G401 (cell line): ENCODE data around the gene ETNPPL. TPM values are rescaled to one million over a fixed set of nuclear protein-coding genes. Genes with fewer than 3 reads are reported as not detected.

Experiments used
- DNase-seq: peaks from one replicate; pipeline ENCODE4 v3.0.0-alpha.2; 2015; ENCODE audit warnings: low spot score
- in situ Hi-C: cut with HindIII; loops from 2 replicates; pipeline ENCODE4 v1.10.0; 2016; ENCODE audit warnings: low sequenced_read_pairs, mixed read lengths
- total RNA-seq: library from RNA; depleted of rRNA; stranded (reverse); fragments of >200 nt; shearing (Covaris generic); gene quantifications from 2 replicates; pipeline ENCODE4 v1.2.3, GENCODE V29; 2014; rRNA removed

Gene ETNPPL
- not detected in 2 replicates for total RNA-seq

DNA sequence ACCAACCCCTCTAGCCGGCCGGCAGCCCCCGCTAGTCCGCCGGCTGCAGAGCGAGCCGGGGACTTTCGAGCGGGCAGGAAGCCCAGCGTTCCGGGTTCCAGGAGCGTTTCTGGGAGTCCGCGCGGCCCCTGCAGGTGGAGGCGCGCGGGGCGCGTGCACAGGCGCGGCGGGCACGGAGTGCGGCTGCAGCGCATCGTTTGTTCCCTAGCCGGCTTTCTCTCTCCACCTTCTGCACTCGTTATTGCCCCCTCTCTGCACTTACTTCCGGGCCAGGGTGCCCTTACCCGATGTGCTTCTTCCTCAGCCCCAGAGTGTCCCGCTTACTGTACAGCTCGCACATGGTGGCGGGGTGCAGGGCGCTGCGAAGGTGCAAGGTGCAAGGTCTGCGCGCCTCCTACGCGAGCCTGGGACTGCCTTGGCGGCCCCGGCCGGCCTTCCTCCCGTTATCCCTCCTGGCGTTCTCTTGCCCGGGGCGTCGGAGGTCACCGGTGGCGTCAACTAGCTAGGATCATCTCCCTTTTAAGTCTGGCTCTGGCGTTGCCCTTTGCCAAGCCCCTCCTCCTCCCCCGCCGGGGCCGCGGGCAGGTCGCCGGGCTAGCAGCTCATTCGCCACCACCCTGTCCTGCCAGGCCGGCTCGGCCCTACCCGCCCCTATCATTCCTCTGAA, at the start of gene ETNPPL:
TSS of gene ETNPPL (minus strand) at position 495 of the 667 bp plus-strand sequence. CDS start at position 340, 155 bp downstream.
- in situ Hi-C loops = no loop called here
- DNase-seq = peak; percentile 13

DNA sequence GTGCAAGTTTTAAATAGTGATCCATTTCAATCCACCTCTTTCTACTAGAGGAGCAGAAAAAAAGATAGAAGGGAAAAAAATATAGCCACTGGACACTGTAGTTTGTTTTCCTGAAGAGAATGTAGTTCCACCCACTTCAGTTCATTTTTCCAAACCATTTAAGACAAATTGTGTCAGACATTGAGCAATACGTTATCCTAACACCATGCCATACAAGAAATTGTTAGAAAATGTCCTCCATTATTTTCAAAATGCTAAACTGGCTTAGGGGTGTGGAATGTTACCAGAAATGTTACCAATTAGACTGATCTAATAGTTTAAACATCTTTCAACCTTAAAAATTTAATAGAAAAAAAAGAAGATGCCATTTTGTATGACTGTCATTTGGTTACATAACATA, 48.6 kb upstream of the ETNPPL start:
- in situ Hi-C loops = no loop called here

DNA sequence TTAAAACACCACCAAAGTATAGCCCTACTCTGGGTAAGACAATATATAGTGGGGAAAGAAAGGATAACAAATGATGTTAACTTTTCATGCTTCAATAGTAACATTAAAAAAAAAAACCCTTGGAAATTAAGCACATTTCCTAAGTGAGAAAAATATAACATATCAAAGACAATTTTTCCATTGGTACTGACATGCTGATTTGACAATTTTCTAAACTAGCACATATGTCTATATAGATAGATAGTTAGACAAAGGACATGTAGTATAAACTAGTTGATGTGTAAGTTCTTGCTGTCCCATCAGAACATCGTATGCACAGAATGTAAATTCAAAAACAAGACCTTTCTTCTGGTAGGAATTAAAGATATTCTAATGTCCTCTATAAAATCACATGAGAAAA, 47.2 kb upstream of the ETNPPL start:
- DNase-seq = no peak
- in situ Hi-C loops = no loop called here

More for the DNA sequence above, 48.6 kb upstream of the ETNPPL start:
- no peak for DNase-seq

DNA sequence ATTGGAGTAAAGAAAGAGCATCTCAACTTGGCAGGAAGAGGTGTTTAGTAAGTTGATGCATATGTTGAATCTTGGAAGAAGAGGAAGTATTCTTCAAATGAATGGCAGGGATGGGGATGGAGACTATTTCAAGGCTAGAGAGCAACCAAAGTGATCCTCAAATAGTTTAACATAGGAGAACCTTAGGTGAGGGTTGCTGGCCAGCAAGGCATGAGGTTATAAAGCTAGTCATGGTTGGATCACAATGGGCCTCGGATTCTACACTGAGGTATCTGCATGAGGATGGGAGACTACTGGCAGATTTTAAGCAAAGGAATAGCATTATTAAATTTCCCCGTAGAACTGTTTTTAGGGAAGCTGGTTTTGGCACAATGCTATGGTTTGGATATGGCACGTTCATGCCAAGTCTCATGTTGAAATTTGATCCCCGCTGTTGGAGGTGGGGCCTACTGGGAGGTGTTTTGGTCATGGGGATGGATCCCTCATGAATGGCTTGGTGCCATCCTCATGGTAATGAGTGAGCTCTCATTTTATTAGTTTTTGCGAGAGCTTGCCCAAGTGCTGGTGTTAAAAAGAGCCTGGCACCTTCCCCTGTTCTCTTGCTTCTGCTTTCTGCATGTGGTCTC, 41.9 kb upstream of the ETNPPL start:
- in situ Hi-C loops = no loop called here
- no peak for DNase-seq

DNA sequence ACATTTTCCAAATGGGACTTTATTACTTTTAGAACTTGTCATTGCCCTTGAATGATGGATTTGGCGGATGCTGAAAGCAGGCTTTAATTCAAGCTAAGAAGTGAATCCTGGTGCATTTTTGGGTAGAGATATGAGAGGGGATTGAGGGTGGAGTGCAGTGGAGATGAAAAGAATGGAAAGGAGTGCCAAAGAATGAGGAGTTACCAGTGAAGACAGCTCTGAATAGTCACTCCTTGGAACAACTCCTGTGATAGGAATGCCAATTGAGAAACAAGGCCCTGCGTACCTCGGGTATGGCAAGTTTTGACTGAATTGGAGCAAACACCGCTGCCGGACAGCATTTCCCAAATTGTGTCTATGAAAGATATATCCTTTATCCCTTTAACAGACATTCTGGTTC, 36.5 kb upstream of the ETNPPL start:
- no peak for DNase-seq
- in situ Hi-C loops = no loop called here

DNA sequence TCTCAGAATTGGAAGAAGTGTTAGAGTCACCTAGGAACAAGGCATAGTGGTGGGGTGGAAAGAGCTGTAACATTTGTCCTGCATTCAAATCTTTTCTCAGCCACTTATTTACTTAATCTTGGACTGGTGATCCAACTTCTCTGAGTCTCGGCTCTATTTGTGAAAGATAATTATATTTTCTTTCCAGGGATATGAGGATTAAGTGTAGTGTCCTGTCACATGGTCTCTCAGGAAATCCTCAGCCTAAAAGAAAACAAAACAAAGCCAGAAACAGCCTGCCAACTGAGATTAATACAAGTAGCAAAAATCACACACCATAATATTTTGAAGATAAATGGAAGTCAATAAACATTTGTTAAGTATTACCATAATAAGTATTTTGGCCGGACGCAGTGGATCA, 33.3 kb upstream of the ETNPPL start:
- in situ Hi-C loops = no loop called here
- DNase-seq = no peak

DNA sequence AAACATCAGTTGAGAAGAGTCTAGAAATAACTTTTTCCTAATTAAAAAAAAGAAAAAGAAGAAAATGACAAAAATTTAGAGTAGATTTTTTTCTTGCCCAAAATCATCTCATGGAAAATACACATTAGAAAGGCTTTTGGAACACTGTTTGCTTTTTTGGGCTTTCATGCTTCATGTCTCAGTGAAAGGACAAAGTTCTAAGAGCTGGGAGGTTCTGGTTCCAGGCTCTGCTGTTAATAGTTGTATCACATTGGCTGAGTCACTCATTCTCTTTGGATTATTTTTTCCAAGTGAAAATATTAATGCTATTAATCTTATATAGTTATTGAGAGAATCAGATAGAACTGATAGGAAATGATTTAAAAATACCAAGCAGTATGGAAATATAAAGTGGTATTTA, 32.9 kb upstream of the ETNPPL start:
- in situ Hi-C loops = no loop called here
- no peak for DNase-seq

DNA sequence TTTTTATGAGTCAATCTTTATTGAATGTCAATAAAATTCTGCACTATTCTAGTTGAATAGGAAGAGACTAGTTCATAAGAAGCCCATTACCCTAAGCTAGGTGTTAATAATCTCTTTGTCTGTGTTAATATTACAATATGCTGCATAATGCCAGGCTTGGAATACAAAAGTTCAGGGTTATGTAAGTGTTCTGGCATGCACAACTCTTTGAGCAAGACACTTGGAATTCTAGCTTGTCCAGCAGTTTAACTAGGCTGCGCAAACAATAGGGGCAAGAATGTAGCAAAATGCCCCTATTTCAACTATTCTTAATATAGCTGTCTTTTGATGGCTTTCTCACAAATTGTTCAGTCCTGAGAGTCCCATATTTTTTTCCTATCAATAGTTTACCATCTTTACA, 31.3 kb upstream of the ETNPPL start:
- in situ Hi-C loops = no loop called here
- no peak for DNase-seq

DNA sequence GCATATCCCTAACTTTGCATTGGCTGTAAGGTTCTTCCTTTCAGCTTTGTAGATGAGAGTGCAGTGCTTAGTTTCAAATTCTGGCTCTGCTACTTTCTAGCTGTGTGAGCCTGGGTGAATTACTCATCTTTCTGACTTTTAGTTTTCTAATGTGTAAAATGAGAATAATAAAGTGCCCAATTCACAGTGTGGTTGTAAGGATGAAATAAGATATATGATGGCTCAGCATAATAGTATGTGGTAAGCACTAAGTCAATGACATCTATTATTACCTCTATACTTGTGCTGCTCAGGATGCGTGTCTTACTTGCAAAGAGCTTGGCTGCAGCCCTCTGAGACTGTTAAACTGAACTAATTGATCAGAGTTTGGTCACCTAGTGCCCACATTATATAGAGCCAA, 30.6 kb upstream of the ETNPPL start:
- in situ Hi-C loops = no loop called here
- DNase-seq = no peak

DNA sequence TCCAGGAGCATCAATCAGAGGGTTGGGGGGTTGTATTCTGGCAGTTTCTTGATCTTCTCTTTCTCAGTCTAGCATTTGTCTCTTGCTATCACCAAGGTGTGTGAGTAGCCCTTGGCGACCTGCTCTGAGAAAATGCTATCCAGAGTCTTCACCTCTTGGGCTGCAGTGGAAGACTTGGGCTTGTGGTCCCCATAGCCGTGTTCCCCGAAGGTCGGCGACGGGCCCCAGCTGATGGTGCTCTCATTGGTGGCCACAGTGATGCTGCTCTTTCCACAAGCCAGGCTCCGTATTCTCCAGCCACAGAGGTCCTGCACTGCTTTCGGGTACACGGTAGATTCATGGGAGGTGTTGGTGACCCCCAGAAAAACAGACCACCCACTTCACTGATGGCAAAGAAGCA, 25.9 kb upstream of the ETNPPL start:
- DNase-seq = no peak
- in situ Hi-C loops = no loop called here

DNA sequence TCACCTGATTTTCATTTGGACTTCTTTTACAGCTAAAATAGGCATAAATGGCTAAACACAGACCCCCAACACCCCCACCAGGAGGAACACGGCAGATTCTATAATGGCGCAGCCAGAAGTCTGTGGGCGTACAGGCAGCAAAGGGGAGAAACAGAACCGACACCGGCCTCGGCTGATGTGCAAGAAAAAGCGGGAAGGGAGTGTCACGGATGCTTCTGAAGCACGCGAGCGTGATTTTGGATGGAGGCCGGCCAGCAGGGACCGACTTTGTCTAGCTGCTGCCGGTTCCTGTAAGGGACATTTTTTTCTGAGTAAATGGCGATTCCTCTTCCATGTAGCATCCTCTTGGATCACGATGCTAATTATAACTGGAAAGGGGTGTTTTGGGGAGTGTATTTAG, 24.9 kb upstream of the ETNPPL start:
- DNase-seq = no peak
- in situ Hi-C loops = no loop called here

DNA sequence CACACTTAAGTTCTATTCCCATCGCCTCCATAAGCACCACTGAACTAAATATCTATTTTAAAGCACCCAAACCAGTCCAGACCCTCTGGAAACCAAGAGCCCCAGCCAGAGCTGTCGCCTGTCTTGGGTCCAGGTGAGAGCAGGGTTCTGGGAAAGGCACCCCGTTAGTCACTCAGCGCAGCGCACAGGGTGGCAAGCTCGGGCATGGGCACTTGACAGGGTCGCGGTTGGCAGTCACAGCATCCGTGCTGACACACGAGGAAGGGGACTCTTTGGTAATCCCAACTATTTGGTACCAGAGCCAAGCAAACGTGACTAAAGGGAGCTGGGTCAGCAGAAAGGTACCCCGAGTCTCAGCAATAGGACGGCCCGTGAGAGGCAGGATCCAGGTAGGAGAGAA, 24.3 kb upstream of the ETNPPL start:
- no peak for DNase-seq
- in situ Hi-C loops = no loop called here

DNA sequence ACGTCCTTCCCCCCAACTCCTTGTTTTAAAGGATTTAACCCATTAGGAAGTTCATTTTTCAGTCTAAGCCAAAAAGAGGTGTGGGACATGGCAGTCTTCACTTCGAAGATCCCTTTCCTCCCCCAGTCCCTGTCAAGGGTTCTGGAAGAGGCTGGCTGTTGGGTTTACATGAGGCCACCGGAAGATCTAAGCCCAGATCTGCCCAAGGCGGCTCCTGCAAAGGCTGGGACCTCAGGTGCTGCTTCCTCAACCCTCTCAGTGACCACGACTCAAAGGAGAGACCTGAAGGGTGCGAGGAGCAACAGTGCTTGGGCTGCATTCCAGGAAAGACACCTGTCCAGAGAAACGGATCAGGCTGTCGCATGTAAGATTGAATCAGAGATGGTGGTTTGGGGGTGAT, 23.5 kb upstream of the ETNPPL start:
- DNase-seq = no peak
- in situ Hi-C loops = no loop called here

DNA sequence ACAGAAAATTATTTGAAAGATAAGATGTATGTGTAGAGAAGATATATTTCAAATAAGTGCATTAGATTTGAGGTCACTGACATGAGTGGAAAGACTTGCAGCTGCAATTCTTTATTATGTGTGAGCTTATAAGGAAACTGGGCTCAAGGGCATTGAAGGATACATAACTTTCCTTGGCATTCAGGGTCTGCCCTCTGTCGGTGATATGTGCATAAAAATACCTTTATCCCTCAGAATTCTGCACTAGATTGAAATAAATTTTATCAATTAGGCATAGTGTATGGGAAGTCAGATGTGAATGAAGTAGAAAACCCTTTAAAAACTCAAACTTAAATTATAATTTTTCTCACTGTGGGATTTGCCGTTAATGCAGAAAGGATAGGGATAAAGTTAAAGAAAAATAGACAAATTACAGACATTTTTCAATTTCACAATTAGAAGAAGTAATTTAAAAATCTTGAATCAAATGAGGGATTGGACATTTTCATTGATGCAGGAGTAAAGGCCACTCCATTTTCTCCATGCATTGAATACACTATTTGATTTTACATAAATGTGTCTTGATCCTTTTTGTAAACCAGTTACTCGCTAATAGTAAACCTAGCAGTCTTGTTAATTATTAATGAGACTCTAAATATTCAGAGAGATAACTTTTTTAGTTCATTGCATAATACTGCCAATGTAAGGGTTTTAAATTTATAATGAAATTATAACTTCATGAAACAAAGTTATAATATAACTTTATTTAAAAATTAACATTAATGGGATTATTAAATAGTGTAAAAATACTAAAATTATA, 21.0 kb upstream of the ETNPPL start:
- in situ Hi-C loops = no loop called here
- no peak for DNase-seq

DNA sequence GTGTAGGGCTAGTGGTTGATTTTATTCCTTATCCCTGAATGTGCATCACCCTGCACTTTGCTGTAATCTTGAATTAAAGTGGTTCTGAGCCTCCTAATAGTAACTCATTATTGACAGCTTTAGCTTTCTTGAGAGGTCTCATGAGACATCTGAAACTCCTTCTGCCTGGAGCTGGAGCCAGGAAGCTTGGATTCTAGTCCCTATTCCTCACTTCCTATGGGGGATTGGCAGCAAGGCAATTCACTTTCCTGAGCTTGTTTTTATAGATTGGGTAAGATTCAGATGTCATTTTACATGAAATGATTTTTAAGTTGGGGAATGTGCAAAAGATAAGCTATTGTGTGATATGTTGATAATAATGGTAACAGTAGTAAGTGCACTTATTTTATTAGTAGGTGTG, 17.1 kb upstream of the ETNPPL start:
- in situ Hi-C loops = no loop called here
- DNase-seq = no peak

DNA sequence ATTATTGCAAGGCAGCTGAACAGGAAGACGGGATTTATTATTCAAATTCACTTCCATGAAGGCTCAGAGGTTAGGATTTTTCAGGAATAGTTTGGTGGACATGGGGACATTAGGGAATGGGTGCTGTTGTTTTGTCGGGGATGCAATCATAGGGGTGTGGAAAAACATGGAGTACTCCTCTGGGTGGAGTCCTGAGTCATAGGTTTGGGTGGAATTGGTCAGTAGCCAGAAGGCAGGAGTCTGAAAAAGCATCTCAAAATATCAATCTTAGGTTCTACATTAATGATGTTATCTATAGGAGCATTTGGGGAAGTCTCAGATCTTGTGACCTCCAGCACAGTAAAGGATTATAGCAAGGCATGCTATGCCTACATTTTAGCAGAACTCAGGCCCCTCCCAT, 14.5 kb upstream of the ETNPPL start:
- no peak for DNase-seq
- in situ Hi-C loops = no loop called here

DNA sequence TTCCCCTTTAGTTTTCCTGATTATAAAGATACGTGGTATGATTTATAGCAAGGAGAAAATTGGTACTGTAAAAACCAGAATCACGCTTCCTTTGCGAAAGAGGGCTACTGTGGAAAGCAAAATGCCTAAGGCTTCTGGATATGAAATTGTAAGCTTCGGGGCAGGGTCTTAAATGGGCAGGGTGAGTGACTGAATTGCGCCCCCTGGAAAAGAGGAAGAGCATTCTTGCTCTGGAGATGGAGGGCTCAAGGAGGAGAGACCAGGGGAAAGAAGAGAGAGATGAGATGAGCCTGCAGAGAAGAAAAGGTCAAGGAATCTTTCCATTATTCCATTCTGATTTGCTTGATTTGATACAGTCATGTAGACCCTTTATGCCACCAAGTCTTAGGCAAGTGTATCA, 13.1 kb upstream of the ETNPPL start:
- no peak for DNase-seq

DNA sequence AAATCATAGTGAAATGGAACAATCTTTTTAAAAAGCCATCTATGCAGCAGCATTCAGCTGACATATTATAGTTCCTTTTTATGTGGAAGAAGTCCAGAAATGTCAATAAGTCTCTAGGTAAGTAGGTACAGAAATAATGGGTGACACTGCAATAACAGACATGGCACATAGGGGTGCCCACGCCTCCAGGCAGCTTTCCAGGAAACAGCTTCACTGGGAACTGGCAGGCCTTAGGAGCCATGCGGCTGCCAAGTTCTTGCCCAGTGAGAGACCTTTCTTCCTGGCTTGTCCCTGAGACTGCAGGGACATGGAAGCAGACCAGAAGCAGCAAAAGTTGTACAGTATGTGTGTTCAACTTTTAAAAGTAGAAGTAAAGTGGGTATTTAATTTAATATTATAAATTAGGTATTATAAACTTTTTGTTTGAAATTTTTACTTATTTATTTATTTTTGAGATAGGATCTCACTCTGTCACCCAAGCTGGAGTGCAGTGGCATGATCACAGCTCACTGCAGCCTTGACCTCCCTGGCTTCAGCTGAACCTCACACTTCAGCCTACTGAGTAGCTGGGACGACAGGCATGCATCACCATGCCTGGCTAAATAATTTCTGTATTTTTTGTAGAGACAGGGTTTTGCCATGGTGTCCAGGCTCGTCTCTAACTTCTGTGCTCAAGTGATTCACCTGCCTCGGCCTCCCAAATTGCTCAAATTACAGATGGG, 12.1 kb upstream of the ETNPPL start:
- peak; percentile 55 for DNase-seq
- in situ Hi-C loops = no loop called here

More for the DNA sequence above, 13.1 kb upstream of the ETNPPL start:
- in situ Hi-C loops = no loop called here

DNA sequence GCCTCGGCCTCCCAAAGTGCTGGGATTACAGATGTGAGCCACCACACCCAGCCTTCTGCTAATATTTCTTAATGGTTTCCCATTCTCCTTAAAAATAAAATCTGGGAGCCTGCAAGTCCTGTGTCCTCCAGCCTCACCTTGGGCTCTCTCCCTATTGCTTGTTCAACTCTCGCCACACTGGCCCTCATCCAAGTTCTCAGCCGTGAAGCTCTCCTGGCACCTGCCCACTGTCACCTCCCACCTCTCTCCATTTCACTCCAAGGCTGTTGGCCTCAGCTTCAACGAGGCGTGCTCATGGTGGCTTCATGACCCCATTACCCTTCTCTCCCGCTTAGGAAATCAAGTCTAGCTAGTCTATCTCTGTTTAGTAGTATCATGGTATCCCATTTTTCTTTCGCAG, 9.5 kb upstream of the ETNPPL start:
- DNase-seq = no peak
- in situ Hi-C loops = no loop called here

DNA sequence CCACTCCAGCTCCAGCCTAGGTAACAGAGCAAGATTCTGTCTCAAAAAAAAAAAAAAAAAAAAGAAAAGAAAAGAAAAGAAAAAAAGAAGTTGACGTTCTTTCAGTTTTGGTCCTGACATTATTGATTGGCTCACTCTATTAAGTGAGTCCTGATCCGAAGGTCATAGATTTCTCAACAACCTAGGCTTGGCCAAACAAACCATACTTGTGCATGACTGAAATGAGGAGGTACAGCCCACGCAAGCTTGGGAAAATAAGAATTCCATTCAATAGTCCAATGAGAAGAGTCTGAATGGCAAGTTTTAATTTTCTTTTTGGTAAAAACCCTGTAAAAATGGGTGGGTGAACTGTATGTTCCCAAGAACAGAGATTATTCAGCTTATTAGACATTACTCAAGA, 3.2 kb upstream of the ETNPPL start:
- in situ Hi-C loops = no loop called here
- no peak for DNase-seq
